Bronchial epithelial cell (primary cell): Measurements from ENCODE around the gene TCF7L2. TPM values are rescaled to one million over a fixed set of nuclear protein-coding genes. Genes with fewer than 3 reads are reported as not detected.

Source experiments
- DNase-seq: peaks from one replicate; pipeline ENCODE4 v3.0.0-alpha.2; 2010; ENCODE audit warnings: low read depth
- FAIRE-seq: peaks from 2 replicates; lab custom pipeline; 2011; peaks lifted over from hg19 to GRCh38; lab: Jason Lieb, UNC
- H3K27me3 ChIP-seq: 2 replicates; pipeline ENCODE4 v1.5.1; 2011; ENCODE audit warnings: low read length; ENCODE audit not compliant: control insufficient read depth, insufficient read depth
- H3K36me3 ChIP-seq: 2 replicates; pipeline ENCODE4 v1.5.1; 2011; ENCODE audit warnings: low read length; ENCODE audit not compliant: control insufficient read depth, insufficient read depth
- H3K4me3 ChIP-seq: 2 replicates; pipeline ENCODE4 v1.5.1; 2011; ENCODE audit warnings: mild to moderate bottlenecking, low read depth, low read length, control low read depth
- CTCF ChIP-seq: IDR thresholded peaks from 2 replicates; pipeline ENCODE4 v1.5.1; 2011; ENCODE audit warnings: mild to moderate bottlenecking, moderate library complexity, low read length, control low read depth, inconsistent platforms; ENCODE audit not compliant: insufficient read depth, severe bottlenecking
- total RNA-seq: library from RNA; depleted of rRNA; stranded (reverse); fragments of >200 nt; gene quantifications from 2 replicates; pipeline ENCODE4 v1.2.1, GENCODE V29; 2014

TCF7L2 gene
- total RNA-seq, 1 donor from 2014 or later: 1.1 TPM

GRCh38 chr10:112950714-112951358 lies 789 bp downstream of the TCF7L2 start:
- DNase-seq (peak; percentile 47), FAIRE-seq (no peak)
- no peaks in the 10 kb centered on the region for H3K36me3 ChIP-seq
- H3K27me3 ChIP-seq: no peaks in the 10 kb centered on the region
- no peak for TF ChIP-seq CTCF
- H3K4me3 ChIP-seq: peak overlapping the region; percentile 70

GRCh38 chr10:112951359-112952281 lies 1.6 kb downstream of the TCF7L2 start:
- no peak for FAIRE-seq
- peak; percentile 69 for DNase-seq

GRCh38 chr10:112952282-112953173 lies 2.5 kb downstream of the TCF7L2 start:
- Histone ChIP-seq H3K4me3 (peak overlapping the region; percentile 70), H3K27me3 (no peaks in the 10 kb centered on the region), H3K36me3 (no peaks in the 10 kb centered on the region)
- no peak for TF ChIP-seq CTCF
- FAIRE-seq (no peak), DNase-seq (no peak)

More at GRCh38 chr10:112951359-112952281, 1.6 kb downstream of the TCF7L2 start:
- H3K36me3 ChIP-seq: no peaks in the 10 kb centered on the region
- peak overlapping the region; percentile 70 for H3K4me3 ChIP-seq
- TF ChIP-seq CTCF: no peak
- H3K27me3 ChIP-seq: no peaks in the 10 kb centered on the region

GRCh38 chr10:112953174-112954159 lies 3.4 kb downstream of the TCF7L2 start:
- Histone ChIP-seq H3K4me3 (peak overlapping the region; percentile 70), H3K27me3 (no peaks in the 10 kb centered on the region), H3K36me3 (no peaks in the 10 kb centered on the region)
- FAIRE-seq: no peak
- TF ChIP-seq CTCF: no peak
- DNase-seq: peak; percentile 30
